HepG2 (cell line): Measurements from ENCODE around the gene DNAJB6. TPM values are rescaled to one million over a fixed set of nuclear protein-coding genes. Genes with fewer than 3 reads are reported as not detected.
A peak's percentile ranks its signal among the peaks of the same experiment; 100 is the strongest.

Experiments used
- ATAC-seq: fragments of 200-7000 bp; cut with Tn5 transposase; 3 replicates; pipeline ENCODE4 v1.9.1; 2020; ENCODE audit warnings: mild to moderate bottlenecking, moderate library complexity
- BruUV-seq: library from RNA; stranded (reverse); fragments of 400-500 nt; replicated peaks from 2 replicates; lab custom pipeline; 2021; lab: Mats Ljungman, UMichigan
- CTCF ChIA-PET: fragments of 300-600 bp; formaldehyde crosslinking; extraction: SDS; loops from one replicate; lab custom pipeline; 2021; ENCODE audit warnings: low total read pairs, inconsistent platforms, low intra/inter-chr PET ratio; lab: Yijun Ruan, JAX
- POLR2A ChIA-PET: fragments of 350-600 bp; sonication (Branson Sonifier 250); formaldehyde crosslinking; loops from one replicate; lab custom pipeline; 2020; ENCODE audit warnings: antibody characterized with exemption, inconsistent platforms; lab: Yijun Ruan, JAX
- DNase-seq: peaks from one replicate; pipeline ENCODE4 v3.0.0-alpha.2; 2015; ENCODE audit warnings: low spot score
- FAIRE-seq: peaks from 3 replicates; lab custom pipeline; 2011; peaks lifted over from hg19 to GRCh38; lab: Jason Lieb, UNC
- H2AFZ ChIP-seq: one replicate; pipeline ENCODE4 v1.6.1; 2011; ENCODE audit warnings: low read length, inconsistent platforms
- H3K27ac ChIP-seq: fragments of 300-600 bp; 3 replicates; pipeline ENCODE4 v1.8.0; 2011; ENCODE audit warnings: mixed run types, mild to moderate bottlenecking, mixed read lengths, low read length, inconsistent platforms; ENCODE audit not compliant: insufficient read depth; ENCODE audit errors: extremely low read length
- H3K27me3 ChIP-seq, 2 experiments: fragments of 200-600 bp in 1 of 2; 2 replicates in 1 of 2; 3 replicates in 1 of 2; pipeline versions ENCODE4 v1.6.0 to v1.8.0; 2011; ENCODE audit warnings: low read length in 2 of 2, mild to moderate bottlenecking in 2 of 2, moderate library complexity in 2 of 2, inconsistent platforms in 1 of 2; ENCODE audit not compliant: insufficient read depth in 2 of 2, control insufficient read depth in 1 of 2
- H3K36me3 ChIP-seq, 2 experiments: fragments of 200-600 bp in 1 of 2; replicated peaks in 1 of 2; 2 replicates in 1 of 2; 3 replicates in 1 of 2; pipeline versions ENCODE4 v1.5.1 to v1.8.0; 2011; ENCODE audit warnings: low read length in 2 of 2, inconsistent platforms in 1 of 2; ENCODE audit not compliant: insufficient read depth in 2 of 2, control insufficient read depth in 1 of 2
- H3K4me1 ChIP-seq: 2 replicates; pipeline ENCODE4 v1.5.1; 2012; ENCODE audit warnings: low read length, inconsistent platforms; ENCODE audit not compliant: insufficient read depth
- H3K4me2 ChIP-seq: 2 replicates; pipeline ENCODE4 v1.6.0; 2011; ENCODE audit warnings: low read depth, low read length, inconsistent platforms
- H3K4me3 ChIP-seq, 3 experiments: fragments of 200-600 bp in 1 of 3; sonication (generic), shearing (Covaris generic) in 1 of 3; replicated peaks in 1 of 3; 2 replicates each; pipeline ENCODE4 v1.5.1; 2011 to 2016; ENCODE audit warnings: low read length in 3 of 3, inconsistent platforms in 2 of 3, low read depth in 2 of 3, mild to moderate bottlenecking in 2 of 3, control low read depth in 1 of 3, mixed read lengths in 1 of 3; ENCODE audit not compliant: insufficient read depth in 1 of 3
- H3K79me2 ChIP-seq: one replicate; pipeline ENCODE4 v1.6.1; 2011; ENCODE audit warnings: low read length, inconsistent platforms; ENCODE audit not compliant: insufficient read depth
- H3K9ac ChIP-seq: 2 replicates; pipeline ENCODE4 v1.6.0; 2011; ENCODE audit warnings: mild to moderate bottlenecking, low read depth, low read length, inconsistent platforms; ENCODE audit not compliant: insufficient read depth
- H3K9me3 ChIP-seq: 2 replicates; pipeline ENCODE4 v1.5.1; 2012; ENCODE audit warnings: mild to moderate bottlenecking, low read length
- H4K20me1 ChIP-seq: 2 replicates; pipeline ENCODE4 v1.6.0; 2011; ENCODE audit warnings: inconsistent platforms, mild to moderate bottlenecking, low read length, moderate library complexity; ENCODE audit not compliant: insufficient read depth
- CTCF ChIP-seq: sonication (generic); formaldehyde crosslinking; IDR thresholded peaks from 2 replicates; pipeline ENCODE4 v1.5.0; 2020; ENCODE audit warnings: mild to moderate bottlenecking, missing genetic modification reagents, moderate library complexity
- PATZ1 ChIP-seq: sonication (generic); formaldehyde crosslinking; IDR thresholded peaks from 2 replicates; pipeline ENCODE4 v1.4.0; 2020; ENCODE audit warnings: missing genetic modification reagents
- PRPF4 ChIP-seq: fragments of 200-400 bp; formaldehyde crosslinking; IDR thresholded peaks from 2 replicates; pipeline ENCODE4 v1.6.1; 2016; ENCODE audit warnings: low read length, low read depth; ENCODE audit not compliant: poor library complexity, severe bottlenecking
- RBM22 ChIP-seq: fragments of 200-400 bp; formaldehyde crosslinking; optimal IDR thresholded peaks from 2 replicates; pipeline ENCODE3; 2017; ENCODE audit warnings: mild to moderate bottlenecking, low read length, moderate library complexity
- REL ChIP-seq: sonication (generic); formaldehyde crosslinking; conservative IDR thresholded peaks from 2 replicates; pipeline ENCODE4 v1.8.0; 2022; ENCODE audit warnings: mild to moderate bottlenecking, missing genetic modification reagents, moderate library complexity
- SP5 ChIP-seq: IDR thresholded peaks from 2 replicates; pipeline ENCODE4 v1.6.1; 2016; ENCODE audit warnings: low read depth, borderline replicate concordance
- TEF ChIP-seq: sonication (generic); formaldehyde crosslinking; IDR thresholded peaks from 2 replicates; pipeline ENCODE4 v1.5.0; 2020; ENCODE audit warnings: missing genetic modification reagents
- ZBTB33 ChIP-seq: sonication (generic); formaldehyde crosslinking; IDR thresholded peaks from 2 replicates; pipeline ENCODE4 v1.4.0; 2020; ENCODE audit warnings: missing genetic modification reagents
- ZBTB49 ChIP-seq: sonication (generic); formaldehyde crosslinking; IDR thresholded peaks from 2 replicates; pipeline ENCODE4 v1.4.0; 2020; ENCODE audit warnings: missing genetic modification reagents, borderline replicate concordance
- ZNF44 ChIP-seq: sonication (generic); formaldehyde crosslinking; IDR thresholded peaks from 2 replicates; pipeline ENCODE4 v1.5.1; 2020; ENCODE audit warnings: mild to moderate bottlenecking, missing genetic modification reagents
- ZNF530 ChIP-seq: sonication (generic); formaldehyde crosslinking; IDR thresholded peaks from 2 replicates; pipeline ENCODE4 v1.5.0; 2020; ENCODE audit warnings: low read depth, mild to moderate bottlenecking, missing genetic modification reagents
- ZSCAN20 ChIP-seq: sonication (generic); formaldehyde crosslinking; IDR thresholded peaks from 2 replicates; pipeline ENCODE4 v1.4.0; 2020; ENCODE audit warnings: missing genetic modification reagents, mild to moderate bottlenecking, borderline replicate concordance
- WGBS: methylation state at CpG from one replicate; pipeline ENCODE4 v1.1.6; 2017; ENCODE audit warnings: low lambda C conversion rate; 5-methylcytosine and 5-hydroxymethylcytosine counted together
- in situ Hi-C: cut with HindIII; loops from 2 replicates; pipeline ENCODE4 v1.10.0; 2017; ENCODE audit warnings: low pct_unique_long_range_greater_than_20kb; ENCODE audit not compliant: extremely low pct_ligation_motif_present
- intact Hi-C: fragments of 100-400 bp; cut with micrococcal nuclease; formaldehyde crosslinking; loops from one replicate; pipeline ENCODE4 v1.10.0; 2022; ENCODE audit not compliant: unreplicated experiment
- polyA plus RNA-seq, 8 experiments: library from polyadenylated mRNA; depleted of rRNA in 3 of 8; stranded (reverse) in 7 of 8; unstranded in 1 of 8; fragments of >200 nt; fragmentation: Illumina TruSeq in 4 of 8; extraction: Trizol in 4 of 8; gene quantifications; 2 replicates each; pipeline versions ENCODE4 v1.2.1 to v1.2.3, GENCODE V29; 2011 to 2016; ENCODE audit warnings: low read depth in 4 of 8, missing spikeins in 1 of 8, mixed read lengths in 1 of 8; ENCODE audit not compliant: insufficient read depth in 1 of 8
- total RNA-seq, 5 experiments: library from RNA; depleted of rRNA; stranded (reverse); fragments of >200 nt; fragmentation: Illumina TruSeq; extraction: Trizol; gene quantifications; 2 replicates each; pipeline ENCODE4 v1.2.3, GENCODE V29; 2016; ENCODE audit warnings: low read depth in 1 of 5

Gene DNAJB6
- total and polyA plus RNA-seq, 2 of the 13 experiments (the other 11 are each of a cell fraction or from before 2014, with no cell fraction given), result 29.9 to 53.9 TPM

GRCh38 chr7:157405501-157405900 is 68.7 kb downstream of the DNAJB6 start (continued):
- no peak for TF ChIP-seq TEF (CRISPR knock-in tag)
- TF ChIP-seq REL (CRISPR knock-in tag), result no peak
- TF ChIP-seq ZNF44 (CRISPR knock-in tag), result no peak
- no peak for TF ChIP-seq ZBTB49 (CRISPR knock-in tag)
- no peak for TF ChIP-seq ZNF530 (CRISPR knock-in tag)
- TF ChIP-seq PRPF4, result no peak
- no peak for TF ChIP-seq SP5

DNA sequence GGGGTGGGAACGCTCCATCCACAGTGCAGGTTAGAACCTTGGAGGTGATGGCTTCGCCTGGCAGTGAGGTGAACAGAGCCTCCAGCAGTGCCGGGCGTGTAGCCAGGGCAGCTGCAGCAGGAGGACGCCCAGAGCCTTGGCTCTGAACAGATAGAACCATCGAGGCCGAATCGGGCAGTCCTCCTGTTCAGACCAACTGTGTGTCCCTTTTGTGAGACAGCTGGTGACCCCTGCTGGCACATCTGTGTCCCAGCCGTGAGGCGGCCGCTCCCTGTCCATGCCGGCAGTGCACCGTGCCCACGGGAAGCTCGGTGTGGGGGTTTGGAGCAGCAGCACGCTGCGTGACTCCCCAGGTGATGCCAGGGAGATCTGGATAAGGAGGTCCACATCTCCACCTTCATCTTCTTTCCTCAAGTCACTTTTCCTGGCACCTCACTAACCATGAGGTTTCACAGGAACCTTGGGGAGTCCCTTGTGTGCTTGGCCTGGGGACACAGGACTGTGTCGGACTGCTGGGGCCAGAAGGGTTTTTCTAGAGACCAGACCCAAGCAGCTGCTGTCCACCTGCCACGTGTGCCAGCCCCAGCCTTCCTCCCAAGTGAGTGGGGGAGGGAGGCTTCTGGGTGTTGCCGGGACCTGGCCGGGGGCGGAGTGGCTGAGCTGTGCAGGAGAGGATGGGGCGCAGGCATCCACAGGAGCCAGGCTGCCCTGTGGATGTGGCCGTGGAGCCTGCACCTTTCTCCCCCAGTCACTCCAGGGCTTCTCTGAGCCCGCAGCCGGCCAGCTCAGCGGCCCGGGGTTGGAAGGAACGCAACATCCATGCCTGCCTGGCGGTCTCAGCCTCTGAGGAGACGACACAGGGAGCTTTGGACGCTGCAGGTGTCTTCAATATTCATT is 69.4 kb downstream of the DNAJB6 start:
- no TSS peak for BruUV-seq
- peak; percentile 43 for ATAC-seq
- TF ChIP-seq RBM22 (peak; percentile 50), CTCF (CRISPR knock-in tag) (peak; percentile 36; the same call in 1 of the 2 replicates), PATZ1 (CRISPR knock-in tag) (no peak), ZSCAN20 (CRISPR knock-in tag) (no peak), ZBTB33 (peak; percentile 96)

More for the DNA sequence above, 69.4 kb downstream of the DNAJB6 start:
- Histone ChIP-seq H3K4me1 (no peaks in the 10 kb centered on the region), H3K9ac (no peak overlapping the region), H3K9me3 (no peaks in the 10 kb centered on the region), H2AFZ (no peak overlapping the region), H3K4me3 (no peak overlapping the region), H3K36me3 (peaks cover 2 to 17% of the 10 kb centered on the region in 2 experiments; a peak in 3 of 5 replicates), H3K79me2 (no peaks in the 10 kb centered on the region), H3K27ac (no peak overlapping the region), H3K4me2 (no peak overlapping the region), H4K20me1 (no peaks in the 10 kb centered on the region; the same call in 1 of the 2 replicates), H3K27me3 (no peaks in the 10 kb centered on the region)
- WGBS, result 98% methylated on average over 18 of the region's 32 CpGs
- POLR2A ChIA-PET, result no interaction called here
- intact Hi-C loops, result no loop called here
- FAIRE-seq (no peak), DNase-seq (no peak)
- CTCF ChIA-PET, result no interaction called here
- in situ Hi-C loops, result no loop called here
